H1 (cell line): Measurements from ENCODE around the gene DRAM1. TPM values are rescaled to one million over a fixed set of nuclear protein-coding genes. Genes with fewer than 3 reads are reported as not detected.

Experiments
- ATF2 ChIP-seq: IDR thresholded peaks from 2 replicates; pipeline ENCODE4 v1.6.1; 2012; ENCODE audit warnings: low read length, inconsistent platforms
- JUN ChIP-seq: IDR thresholded peaks from 2 replicates; pipeline ENCODE4 v1.6.1; 2011; ENCODE audit warnings: low read depth, mild to moderate bottlenecking, improper control_type of control experiment, low read length
- SP1 ChIP-seq: IDR thresholded peaks from 2 replicates; pipeline ENCODE4 v1.6.1; 2011; ENCODE audit warnings: low read depth, low read length
- TAF7 ChIP-seq: optimal IDR thresholded peaks from 2 replicates; pipeline ENCODE3; 2011; ENCODE audit warnings: low read depth, mild to moderate bottlenecking, inconsistent platforms, low read length, moderate library complexity, borderline replicate concordance
- TCF12 ChIP-seq: IDR thresholded peaks from 2 replicates; pipeline ENCODE4 v1.6.1; 2011; ENCODE audit warnings: low read depth, mild to moderate bottlenecking, low read length
- polyA plus RNA-seq, 7 experiments: library from polyadenylated mRNA; depleted of rRNA in 3 of 7; stranded (reverse) in 5 of 7; unstranded in 2 of 7; fragments of >200 nt in 5 of 7; fragments of 200-250 nt in 2 of 7; gene quantifications; 1 replicate in 5 of 7; 2 replicates in 1 of 7; 4 replicates in 1 of 7; pipeline versions ENCODE4 v1.2.1 to v1.2.3, GENCODE V29; 2011 to 2013; ENCODE audit warnings: missing spikeins in 2 of 7, mixed read lengths in 2 of 7
- total RNA-seq: library from RNA; stranded (reverse); fragmentation: NEBNext Ultra II Directional; extraction: Animal tissue kit (Norgen Biotek cat#: 25700); gene quantifications from 2 replicates; pipeline ENCODE4 v1.2.1, GENCODE V29; 2021

Gene DRAM1
- total and polyA plus RNA-seq, 2 of the 8 experiments (the other 6 are each of a cell fraction or from before 2014, with no cell fraction given), result 4.6 to 6.2 TPM

GRCh38 chr12:101901777-101902176 is 24.4 kb downstream of the DRAM1 start (continued):
- no peak for TF ChIP-seq ATF2
- TF ChIP-seq JUN, result no peak
- no peak for TF ChIP-seq TCF12
- no peak for TF ChIP-seq TAF7
- TF ChIP-seq SP1, result no peak
